Testis (tissue), 2 donors: ENCODE data around the gene BACE2.

Experiments used
- CTCF ChIP-seq, 3 experiments: fragments of 450-650 bp in 2 of 3; fragments of 200-600 bp in 1 of 3; sonication (generic) in 1 of 3; IDR thresholded peaks; one replicate each; pipeline ENCODE4 v1.5.1; 2016 to 2019; ENCODE audit warnings: antibody characterized with exemption in 3 of 3, mild to moderate bottlenecking in 2 of 3, moderate library complexity in 1 of 3
- POLR2A ChIP-seq: fragments of 450-650 bp; IDR thresholded peaks from one replicate; pipeline ENCODE4 v1.6.1; 2017; ENCODE audit warnings: antibody characterized with exemption, mild to moderate bottlenecking, moderate library complexity

GRCh38 chr21:41228492-41228891 lies 60.5 kb downstream of the BACE2 start:
- TF ChIP-seq CTCF (IDR thresholded peaks at IDR 0.05) (no peak), POLR2A (no peak)
